H9 (cell line): ENCODE measurements around the gene PCCB. TPM values are rescaled to one million over a fixed set of nuclear protein-coding genes. Genes with fewer than 3 reads are reported as not detected.

Experiments
- DNase-seq: peaks from one replicate; pipeline ENCODE4 v3.0.0-alpha.2; 2017
- H2AFZ ChIP-seq: one replicate; pipeline ENCODE4 v1.6.1; 2013; ENCODE audit warnings: mild to moderate bottlenecking, low read length, control low read depth, moderate library complexity
- H2AK5ac ChIP-seq: 2 replicates; pipeline ENCODE4 v1.6.1; 2013; ENCODE audit warnings: low read length, control low read depth, mixed read lengths; ENCODE audit not compliant: insufficient read length
- H2BK120ac ChIP-seq: one replicate; pipeline ENCODE4 v1.6.1; 2013; ENCODE audit warnings: low read depth, mild to moderate bottlenecking, low read length, control low read depth, inconsistent platforms; ENCODE audit not compliant: poor library complexity, severe bottlenecking
- H2BK12ac ChIP-seq: 2 replicates; pipeline ENCODE4 v1.6.1; 2013; ENCODE audit warnings: low read length, control low read depth, mixed read lengths, low read depth; ENCODE audit not compliant: insufficient read length
- H2BK15ac ChIP-seq: 2 replicates; pipeline ENCODE4 v1.6.1; 2013; ENCODE audit warnings: low read depth, low read length, control low read depth
- H2BK20ac ChIP-seq: one replicate; pipeline ENCODE4 v1.6.1; 2013; ENCODE audit warnings: low read depth, mild to moderate bottlenecking, low read length, control low read depth, inconsistent platforms; ENCODE audit not compliant: poor library complexity, severe bottlenecking
- H2BK5ac ChIP-seq: 2 replicates; pipeline ENCODE4 v1.6.1; 2013; ENCODE audit warnings: low read length, control low read depth, mixed read lengths; ENCODE audit not compliant: insufficient read length
- H3K14ac ChIP-seq: 2 replicates; pipeline ENCODE4 v1.6.1; 2013; ENCODE audit warnings: low read length, control low read depth; ENCODE audit not compliant: insufficient read depth
- H3K18ac ChIP-seq: 2 replicates; pipeline ENCODE4 v1.6.1; 2013; ENCODE audit warnings: low read depth, mild to moderate bottlenecking, mixed read lengths, low read length, control low read depth; ENCODE audit not compliant: insufficient read length
- H3K23ac ChIP-seq: 2 replicates; pipeline ENCODE4 v1.6.1; 2013; ENCODE audit warnings: low read length, control low read depth, mixed read lengths, low read depth; ENCODE audit not compliant: insufficient read length
- H3K23me2 ChIP-seq: 2 replicates; pipeline ENCODE4 v1.6.1; 2013; ENCODE audit warnings: low read depth, mild to moderate bottlenecking, mixed read lengths, low read length, control low read depth; ENCODE audit not compliant: insufficient read length, poor library complexity, severe bottlenecking
- H3K27ac ChIP-seq: 2 replicates; pipeline ENCODE4 v1.5.1; 2013; ENCODE audit warnings: low read length, control low read depth, mixed read lengths, low read depth; ENCODE audit not compliant: insufficient read length
- H3K27me3 ChIP-seq: 2 replicates; pipeline ENCODE4 v1.6.1; 2013; ENCODE audit warnings: low read length, control low read depth, inconsistent platforms; ENCODE audit not compliant: insufficient read depth
- H3K4ac ChIP-seq: 2 replicates; pipeline ENCODE4 v1.6.1; 2013; ENCODE audit warnings: low read depth, mild to moderate bottlenecking, control low read depth, inconsistent platforms, low read length, moderate library complexity
- H3K4me1 ChIP-seq: 2 replicates; pipeline ENCODE4 v1.6.1; 2013; ENCODE audit warnings: low read length, control low read depth, inconsistent platforms; ENCODE audit not compliant: insufficient read depth
- H3K4me2 ChIP-seq: 2 replicates; pipeline ENCODE4 v1.6.1; 2013; ENCODE audit warnings: low read length, control low read depth, mixed read lengths; ENCODE audit not compliant: insufficient read length, insufficient read depth
- H3K56ac ChIP-seq: 2 replicates; pipeline ENCODE4 v1.6.1; 2013; ENCODE audit warnings: low read depth, mild to moderate bottlenecking, mixed read lengths, low read length, control low read depth; ENCODE audit not compliant: insufficient read length
- H3K79me1 ChIP-seq: 2 replicates; pipeline ENCODE4 v1.6.1; 2013; ENCODE audit warnings: low read depth, mild to moderate bottlenecking, moderate library complexity, low read length, control low read depth, inconsistent platforms; ENCODE audit not compliant: insufficient read depth, poor library complexity, severe bottlenecking
- H3K79me2 ChIP-seq: 2 replicates; pipeline ENCODE4 v1.6.1; 2013; ENCODE audit warnings: low read length, control low read depth, inconsistent platforms; ENCODE audit not compliant: insufficient read depth
- H3K9ac ChIP-seq: 2 replicates; pipeline ENCODE4 v1.6.1; 2013; ENCODE audit warnings: low read length, control low read depth, mixed read lengths; ENCODE audit not compliant: insufficient read length; ENCODE audit errors: extremely low read depth
- H3K9me3 ChIP-seq: one replicate; pipeline ENCODE4 v1.6.1; 2013; ENCODE audit warnings: low read depth, low read length, inconsistent platforms; ENCODE audit not compliant: control insufficient read depth
- H3T11ph ChIP-seq: one replicate; pipeline ENCODE4 v1.6.1; 2013; ENCODE audit warnings: mild to moderate bottlenecking, low read length, control low read depth, inconsistent platforms
- H4K20me1 ChIP-seq: one replicate; pipeline ENCODE4 v1.6.1; 2013; ENCODE audit not compliant: control insufficient read depth, insufficient read length, insufficient read depth
- H4K5ac ChIP-seq: 2 replicates; pipeline ENCODE4 v1.6.1; 2013; ENCODE audit warnings: low read depth, mild to moderate bottlenecking, mixed read lengths, low read length, control low read depth; ENCODE audit not compliant: insufficient read length
- H4K8ac ChIP-seq: replicated peaks from 2 replicates; pipeline ENCODE4 v1.6.1; 2013; ENCODE audit warnings: low read length, control low read depth, mixed read lengths, low read depth; ENCODE audit not compliant: insufficient read length
- H4K91ac ChIP-seq: 2 replicates; pipeline ENCODE4 v1.6.1; 2013; ENCODE audit warnings: low read depth, mild to moderate bottlenecking, moderate library complexity, mixed read lengths, low read length, control low read depth; ENCODE audit not compliant: insufficient read length
- H3K27ac Mint-ChIP-seq, 3 experiments: 2 replicates in 2 of 3; 3 replicates in 1 of 3; pipeline ENCODE4 v1.8.0; 2020 to 2021; ENCODE audit warnings: mixed read lengths in 3 of 3, mild to moderate bottlenecking in 1 of 3, moderate library complexity in 1 of 3
- H3K27me3 Mint-ChIP-seq: 2 replicates; pipeline ENCODE4 v1.8.0; 2021; ENCODE audit warnings: low read depth, mild to moderate bottlenecking, moderate library complexity, mixed read lengths
- H3K36me3 Mint-ChIP-seq, 3 experiments: 2 replicates in 2 of 3; 3 replicates in 1 of 3; pipeline ENCODE4 v1.8.0; 2020 to 2021; ENCODE audit warnings: low read depth in 3 of 3, mixed read lengths in 3 of 3; ENCODE audit not compliant: insufficient read depth in 1 of 3
- H3K4me1 Mint-ChIP-seq, 2 experiments: 2 replicates each; pipeline ENCODE4 v1.8.0; 2020; ENCODE audit warnings: mixed read lengths in 2 of 2
- H3K4me3 Mint-ChIP-seq, 2 experiments: 2 replicates in 1 of 2; 3 replicates in 1 of 2; pipeline ENCODE4 v1.8.0; 2020 to 2021; ENCODE audit warnings: mild to moderate bottlenecking in 2 of 2, mixed read lengths in 2 of 2, moderate library complexity in 1 of 2
- H3K9me3 Mint-ChIP-seq, 2 experiments: 2 replicates in 1 of 2; 3 replicates in 1 of 2; pipeline ENCODE4 v1.8.0; 2020; ENCODE audit warnings: mild to moderate bottlenecking in 2 of 2, mixed read lengths in 2 of 2, moderate library complexity in 1 of 2
- WGBS: extraction: QIAGEN DNeasy Blood & Tissue Kit; methylation state at CpG from one replicate; pipeline ENCODE4 v1.1.7; 2013; ENCODE audit warnings: missing lambda C conversion rate, low lambda C conversion rate, mixed read lengths; ENCODE audit not compliant: insufficient read length; ENCODE audit errors: extremely low coverage; 5-methylcytosine and 5-hydroxymethylcytosine counted together
- total RNA-seq: library from RNA; stranded (reverse); gene quantifications from 2 replicates; pipeline ENCODE4 v1.2.1, GENCODE V29; 2021
- TF ChIP-seq, protein P1 (sequence below): fragments of 200-600 bp; sonication (generic); conservative IDR thresholded peaks from 3 replicates; pipeline ENCODE4 v1.8.0; 2021; ENCODE audit warnings: antibody characterized with exemption, mild to moderate bottlenecking

Gene PCCB
- total RNA-seq, 1 experiment from 2014 or later, result 68.9 TPM

DNA sequence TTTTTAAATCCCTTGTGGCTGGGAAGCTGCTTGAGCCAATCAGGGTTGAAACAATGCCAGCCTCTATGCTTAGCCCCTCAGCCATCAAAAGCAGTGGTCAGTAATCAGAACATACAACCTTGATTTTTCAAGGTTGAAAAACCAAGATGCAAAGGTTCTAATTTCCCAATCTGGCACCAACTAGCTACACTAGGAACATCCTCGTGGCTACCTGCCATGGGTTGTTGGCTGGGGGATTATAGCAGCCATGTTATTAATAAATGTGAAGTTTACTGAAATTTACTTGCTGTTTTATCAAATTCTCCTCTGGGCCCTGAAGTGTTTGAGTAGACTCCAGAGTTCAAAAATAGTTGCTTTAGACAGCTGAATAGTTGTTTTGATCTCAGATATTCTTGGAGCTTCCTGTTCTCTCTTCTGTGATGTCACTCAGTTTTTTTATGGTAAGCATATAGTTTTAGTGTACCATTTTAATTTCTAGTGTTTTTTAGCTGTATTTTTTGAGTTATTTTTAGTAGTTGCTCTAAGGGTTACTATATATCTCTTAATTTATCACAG lies 31.9 kb downstream of the PCCB start:
- H3K56ac ChIP-seq, result no peak overlapping the region
- Mint-ChIP-seq H3K36me3 (peaks cover 37 to 74% (median 51%) of the 10 kb centered on the region in 3 experiments), H3K4me1 (peaks cover 17 to 18% of the 10 kb centered on the region in 2 experiments), H3K27me3 (no peaks in the 10 kb centered on the region), H3K27ac (no peak overlapping the region), H3K4me3 (no peak overlapping the region), H3K9me3 (peaks cover 30 to 32% of the 10 kb centered on the region in 2 experiments)
- no peaks in the 10 kb centered on the region for H3K23me2 ChIP-seq
- no peak overlapping the region for H3T11ph ChIP-seq
- peaks cover 7% of the 10 kb centered on the region for H3K9me3 ChIP-seq
- no peak overlapping the region for H3K27ac ChIP-seq
- TF ChIP-seq, protein P1, sequence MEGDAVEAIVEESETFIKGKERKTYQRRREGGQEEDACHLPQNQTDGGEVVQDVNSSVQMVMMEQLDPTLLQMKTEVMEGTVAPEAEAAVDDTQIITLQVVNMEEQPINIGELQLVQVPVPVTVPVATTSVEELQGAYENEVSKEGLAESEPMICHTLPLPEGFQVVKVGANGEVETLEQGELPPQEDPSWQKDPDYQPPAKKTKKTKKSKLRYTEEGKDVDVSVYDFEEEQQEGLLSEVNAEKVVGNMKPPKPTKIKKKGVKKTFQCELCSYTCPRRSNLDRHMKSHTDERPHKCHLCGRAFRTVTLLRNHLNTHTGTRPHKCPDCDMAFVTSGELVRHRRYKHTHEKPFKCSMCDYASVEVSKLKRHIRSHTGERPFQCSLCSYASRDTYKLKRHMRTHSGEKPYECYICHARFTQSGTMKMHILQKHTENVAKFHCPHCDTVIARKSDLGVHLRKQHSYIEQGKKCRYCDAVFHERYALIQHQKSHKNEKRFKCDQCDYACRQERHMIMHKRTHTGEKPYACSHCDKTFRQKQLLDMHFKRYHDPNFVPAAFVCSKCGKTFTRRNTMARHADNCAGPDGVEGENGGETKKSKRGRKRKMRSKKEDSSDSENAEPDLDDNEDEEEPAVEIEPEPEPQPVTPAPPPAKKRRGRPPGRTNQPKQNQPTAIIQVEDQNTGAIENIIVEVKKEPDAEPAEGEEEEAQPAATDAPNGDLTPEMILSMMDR, result no peak
- no peak overlapping the region for H3K18ac ChIP-seq
- H3K79me1 ChIP-seq, result no peaks in the 10 kb centered on the region
- H2BK120ac ChIP-seq, result no peak overlapping the region
- H4K20me1 ChIP-seq, result no peaks in the 10 kb centered on the region
- no peak overlapping the region for H2BK5ac ChIP-seq
- WGBS, result no CpG with 5 or more reads among the region's 1 CpG
- no peak overlapping the region for H3K14ac ChIP-seq
- no peak overlapping the region for H3K4me2 ChIP-seq
- no peak overlapping the region for H4K8ac ChIP-seq
- no peak overlapping the region for H2AFZ ChIP-seq
- H3K27me3 ChIP-seq, result no peaks in the 10 kb centered on the region
- no peak overlapping the region for H4K91ac ChIP-seq
- no peak overlapping the region for H3K4ac ChIP-seq
- peaks cover 2% of the 10 kb centered on the region; the same call in 1 of the 2 replicates for H3K4me1 ChIP-seq
- H3K79me2 ChIP-seq, result no peaks in the 10 kb centered on the region
- H3K23ac ChIP-seq, result no peak overlapping the region
- no peak overlapping the region for H2BK20ac ChIP-seq
- H2AK5ac ChIP-seq, result no peak overlapping the region
- no peak overlapping the region for H2BK15ac ChIP-seq
- H4K5ac ChIP-seq, result no peak overlapping the region
- H3K9ac ChIP-seq, result no peak overlapping the region
- no peak overlapping the region for H2BK12ac ChIP-seq
- no peak for DNase-seq
